H1 (cell line): Measurements from ENCODE around the gene APOL5. TPM values are rescaled to one million over a fixed set of nuclear protein-coding genes. Genes with fewer than 3 reads are reported as not detected.
A peak's percentile ranks its signal among the peaks of the same experiment; 100 is the strongest.

Experiments
- CTCF ChIA-PET: fragments of 300-600 bp; sonication (Branson Sonifier 250); formaldehyde crosslinking; loops from one replicate; lab custom pipeline; 2021; ENCODE audit not compliant: partially characterized antibody; lab: Charles Lee
- POLR2A ChIA-PET: fragments of 300-600 bp; sonication (Branson Sonifier 250); formaldehyde crosslinking; loops from one replicate; lab custom pipeline; 2021; ENCODE audit warnings: inconsistent platforms; ENCODE audit not compliant: partially characterized antibody; lab: Charles Lee
- DNase-seq, 2 experiments: peaks; one replicate each; pipeline versions ENCODE4 v3.0.0 to v3.0.0-alpha.2; 2010 to 2022; ENCODE audit warnings: low spot score in 2 of 2, low read depth in 1 of 2, mixed read lengths in 1 of 2
- FAIRE-seq: peaks from 2 replicates; lab custom pipeline; 2011; peaks lifted over from hg19 to GRCh38; lab: Jason Lieb, UNC
- H2AFZ ChIP-seq: 2 replicates; pipeline ENCODE4 v1.8.1; 2012; ENCODE audit warnings: low read length, inconsistent platforms
- H2AK5ac ChIP-seq: 2 replicates; pipeline ENCODE4 v1.6.1; 2013; ENCODE audit warnings: low read depth, low read length
- H2BK120ac ChIP-seq: replicated peaks from 2 replicates; pipeline ENCODE3; 2013; ENCODE audit warnings: low read depth, low read length, inconsistent platforms
- H2BK12ac ChIP-seq: 2 replicates; pipeline ENCODE4 v1.6.1; 2013; ENCODE audit warnings: low read depth, low read length
- H2BK15ac ChIP-seq: 2 replicates; pipeline ENCODE4 v1.6.1; 2013; ENCODE audit warnings: low read length
- H2BK20ac ChIP-seq: 2 replicates; pipeline ENCODE4 v1.6.1; 2013; ENCODE audit warnings: low read length
- H2BK5ac ChIP-seq: 2 replicates; pipeline ENCODE4 v1.6.1; 2013; ENCODE audit warnings: low read depth, low read length
- H3K14ac ChIP-seq: 2 replicates; pipeline ENCODE4 v1.6.1; 2013; ENCODE audit warnings: inconsistent platforms; ENCODE audit not compliant: insufficient read length
- H3K18ac ChIP-seq: 2 replicates; pipeline ENCODE4 v1.6.1; 2013; ENCODE audit warnings: low read length; ENCODE audit errors: extremely low read depth
- H3K23ac ChIP-seq: 2 replicates; pipeline ENCODE4 v1.6.1; 2013; ENCODE audit warnings: inconsistent platforms; ENCODE audit not compliant: insufficient read length
- H3K23me2 ChIP-seq: 2 replicates; pipeline ENCODE4 v1.6.1; 2013; ENCODE audit warnings: low read depth, low read length
- H3K27ac ChIP-seq: 2 replicates; pipeline ENCODE4 v1.6.1; 2011; ENCODE audit warnings: low read depth, low read length, inconsistent platforms
- H3K27me3 ChIP-seq, 4 experiments: replicated peaks in 1 of 4; 1 replicate in 1 of 4; 2 replicates in 3 of 4; pipeline versions ENCODE4 v1.6.1 to v1.8.1; 2011 to 2013; ENCODE audit warnings: low read length in 3 of 4, mild to moderate bottlenecking in 3 of 4, inconsistent platforms in 2 of 4, mixed read lengths in 2 of 4, moderate library complexity in 1 of 4; ENCODE audit not compliant: control insufficient read depth in 3 of 4, insufficient read depth in 3 of 4; ENCODE audit errors: extremely low read depth in 1 of 4
- H3K36me3 ChIP-seq, 4 experiments: 2 replicates each; pipeline versions ENCODE4 v1.6.1 to v1.8.1; 2011 to 2013; ENCODE audit warnings: mild to moderate bottlenecking in 4 of 4, low read length in 3 of 4, moderate library complexity in 2 of 4, control low read depth in 1 of 4, inconsistent platforms in 1 of 4; ENCODE audit not compliant: insufficient read depth in 4 of 4, control insufficient read depth in 2 of 4
- H3K4ac ChIP-seq: replicated peaks from 2 replicates; pipeline ENCODE3; 2013; ENCODE audit warnings: low read length, low read depth, mixed read lengths, inconsistent platforms; ENCODE audit not compliant: insufficient read length
- H3K4me1 ChIP-seq, 4 experiments: replicated peaks in 1 of 4; 1 replicate in 1 of 4; 2 replicates in 3 of 4; pipeline versions ENCODE4 v1.6.1 to v1.8.1; 2011 to 2013; ENCODE audit warnings: low read length in 3 of 4, inconsistent platforms in 2 of 4, mixed read lengths in 1 of 4; ENCODE audit not compliant: insufficient read depth in 4 of 4, control insufficient read depth in 3 of 4
- H3K4me2 ChIP-seq, 2 experiments: 2 replicates each; pipeline versions ENCODE4 v1.6.1 to v1.8.1; 2011 to 2013; ENCODE audit warnings: low read depth in 2 of 2, low read length in 2 of 2, control low read depth in 1 of 2, inconsistent platforms in 1 of 2, mild to moderate bottlenecking in 1 of 2; ENCODE audit not compliant: insufficient read depth in 1 of 2
- H3K4me3 ChIP-seq, 4 experiments: fragments of 200-600, 300-600 bp in 1 of 4; sonication (generic), shearing (Covaris generic), sonication (Bioruptor Twin) in 1 of 4; 2 replicates each; pipeline versions ENCODE4 v1.5.1 to v1.8.1; 2011 to 2016; ENCODE audit warnings: low read length in 4 of 4, low read depth in 3 of 4, control low read depth in 2 of 4, inconsistent platforms in 2 of 4, mild to moderate bottlenecking in 2 of 4, mixed read lengths in 1 of 4, moderate library complexity in 1 of 4; ENCODE audit not compliant: insufficient read depth in 2 of 4; ENCODE audit errors: extremely low read depth in 1 of 4
- H3K56ac ChIP-seq: replicated peaks from 2 replicates; pipeline ENCODE3; 2013; ENCODE audit warnings: low read depth, mild to moderate bottlenecking, mixed read lengths, low read length, inconsistent platforms; ENCODE audit not compliant: insufficient read length
- H3K79me1 ChIP-seq: 2 replicates; pipeline ENCODE4 v1.6.1; 2013; ENCODE audit warnings: low read depth, low read length, control low read depth
- H3K79me2 ChIP-seq, 2 experiments: 2 replicates each; pipeline versions ENCODE4 v1.6.1 to v1.8.1; 2012 to 2013; ENCODE audit warnings: low read length in 2 of 2, mild to moderate bottlenecking in 2 of 2, inconsistent platforms in 1 of 2; ENCODE audit not compliant: insufficient read depth in 2 of 2, control insufficient read depth in 1 of 2
- H3K9ac ChIP-seq, 4 experiments: replicated peaks in 1 of 4; 1 replicate in 1 of 4; 2 replicates in 3 of 4; pipeline versions ENCODE4 v1.6.1 to v1.8.1; 2011 to 2013; ENCODE audit warnings: low read depth in 3 of 4, low read length in 3 of 4, control low read depth in 2 of 4, mild to moderate bottlenecking in 2 of 4, moderate library complexity in 2 of 4, inconsistent platforms in 1 of 4; ENCODE audit errors: extremely low read depth in 1 of 4
- H3K9me3 ChIP-seq, 2 experiments: 2 replicates each; pipeline versions ENCODE4 v1.6.1 to v1.8.1; 2012 to 2013; ENCODE audit warnings: mild to moderate bottlenecking in 2 of 2, moderate library complexity in 2 of 2, control low read depth in 1 of 2, inconsistent platforms in 1 of 2, low read depth in 1 of 2, low read length in 1 of 2, mixed read lengths in 1 of 2; ENCODE audit not compliant: insufficient read depth in 2 of 2
- H4K20me1 ChIP-seq, 2 experiments: replicated peaks in 1 of 2; 2 replicates each; pipeline versions ENCODE3 to v1.8.1; 2011 to 2013; ENCODE audit warnings: inconsistent platforms in 2 of 2, low read length in 2 of 2, mild to moderate bottlenecking in 1 of 2; ENCODE audit not compliant: insufficient read depth in 2 of 2, control insufficient read depth in 1 of 2
- H4K5ac ChIP-seq: 2 replicates; pipeline ENCODE4 v1.6.1; 2013; ENCODE audit warnings: low read length, low read depth, mixed read lengths, inconsistent platforms; ENCODE audit not compliant: insufficient read length
- H4K8ac ChIP-seq: 2 replicates; pipeline ENCODE4 v1.8.0; 2013; ENCODE audit warnings: mild to moderate bottlenecking, moderate library complexity, low read length, inconsistent platforms; ENCODE audit not compliant: insufficient read depth; ENCODE audit errors: extremely low read depth
- H4K91ac ChIP-seq: replicated peaks from 2 replicates; pipeline ENCODE3; 2013; ENCODE audit warnings: low read length, mixed read lengths, inconsistent platforms; ENCODE audit not compliant: insufficient read length
- WGBS, 2 experiments: shearing (Covaris generic) in 1 of 2; methylation state at CpG; one replicate each; pipeline versions ENCODE4 v1.1.6 to v1.1.7; 2013 to 2015; ENCODE audit warnings: low lambda C conversion rate in 2 of 2, mixed read lengths in 2 of 2, inconsistent platforms in 1 of 2, low coverage in 1 of 2, missing lambda C conversion rate in 1 of 2; ENCODE audit not compliant: insufficient replicate concordance in 2 of 2, insufficient coverage in 1 of 2, insufficient read length in 1 of 2; ENCODE audit errors: extremely low coverage in 1 of 2, missing lambda C conversion rate in 1 of 2; 5-methylcytosine and 5-hydroxymethylcytosine counted together
- polyA plus RNA-seq, 7 experiments: library from polyadenylated mRNA; depleted of rRNA in 3 of 7; stranded (reverse) in 5 of 7; unstranded in 2 of 7; fragments of >200 nt in 5 of 7; fragments of 200-250 nt in 2 of 7; gene quantifications; 1 replicate in 5 of 7; 2 replicates in 1 of 7; 4 replicates in 1 of 7; pipeline versions ENCODE4 v1.2.1 to v1.2.3, GENCODE V29; 2011 to 2013; ENCODE audit warnings: missing spikeins in 2 of 7, mixed read lengths in 2 of 7
- total RNA-seq: library from RNA; stranded (reverse); fragmentation: NEBNext Ultra II Directional; extraction: Animal tissue kit (Norgen Biotek cat#: 25700); gene quantifications from 2 replicates; pipeline ENCODE4 v1.2.1, GENCODE V29; 2021

The APOL5 gene
- total and polyA plus RNA-seq, 2 of the 8 experiments (the other 6 are each of a cell fraction or from before 2014, with no cell fraction given) = not detected

DNA sequence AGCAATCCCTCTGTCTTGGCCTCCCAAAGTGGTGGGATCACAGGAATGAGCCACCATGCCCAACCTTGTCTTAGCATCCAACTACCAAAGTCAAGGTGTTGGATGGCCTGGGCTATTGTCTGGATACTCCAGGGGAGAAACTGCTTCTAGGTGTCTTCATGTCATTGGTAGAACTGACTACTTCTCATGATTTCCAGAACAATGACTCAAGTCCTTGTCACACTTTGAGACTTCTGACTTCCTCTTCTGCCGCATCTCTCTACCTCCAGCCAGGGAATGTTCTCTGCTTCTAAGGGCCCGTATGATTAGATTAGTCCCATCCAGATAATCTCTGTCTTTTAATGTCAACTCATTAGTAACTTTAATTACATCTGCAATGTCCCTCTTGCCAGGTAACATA is 38.8 kb upstream of the APOL5 start:
- Histone ChIP-seq H4K91ac (no peak overlapping the region), H2BK5ac (no peak overlapping the region), H3K79me2 (no peaks in the 10 kb centered on the region), H3K9me3 (no peaks in the 10 kb centered on the region), H3K23me2 (peaks cover 2% of the 10 kb centered on the region; the same call in 1 of the 2 replicates), H3K23ac (no peak overlapping the region), H4K5ac (no peak overlapping the region), H2BK15ac (no peak overlapping the region), H2BK12ac (peak overlapping the region; percentile 60; the same call in 1 of the 2 replicates), H3K4me3 (no peak overlapping the region), H2AFZ (no peak overlapping the region), H3K4ac (no peak overlapping the region), H3K4me1 (peaks cover 0 to 18% (median 9%) of the 10 kb centered on the region in 4 experiments; a peak in 4 of 7 replicates), H3K4me2 (no peak overlapping the region), H2AK5ac (no peak overlapping the region), H2BK20ac (no peak overlapping the region), H3K79me1 (no peaks in the 10 kb centered on the region), H2BK120ac (no peak overlapping the region), H3K9ac (no peak overlapping the region), H3K18ac (no peak overlapping the region), H3K27ac (no peak overlapping the region), H3K14ac (no peak overlapping the region), H3K36me3 (no peaks in the 10 kb centered on the region), H3K56ac (no peak overlapping the region), H4K8ac (no peak overlapping the region), H3K27me3 (no peaks in the 10 kb centered on the region), H4K20me1 (no peaks in the 10 kb centered on the region)
- POLR2A ChIA-PET = no interaction called here
- FAIRE-seq (no peak), DNase-seq (no peak)
- 95% methylated on average over 2 of the region's 2 CpGs; no CpG with 5 or more reads in 1 of the 2 experiments for WGBS, 2 experiments
- CTCF ChIA-PET = interaction anchor here (0.6 to 2.0 kb wide), 3 partner anchors 47 to 678 kb away, joined by 3 to 5 read pairs (median 4); no protein-coding TSS in a partner anchor
